WTC11 (cell line): ENCODE data around the gene DNAJC6.

Experiments
- ETV6 ChIP-seq: sonication (generic); formaldehyde crosslinking; IDR thresholded peaks from 2 replicates; pipeline ENCODE4 v1.8.1; 2022; ENCODE audit warnings: mild to moderate bottlenecking, missing genetic modification reagents
- TEAD1 ChIP-seq: sonication (generic); formaldehyde crosslinking; IDR thresholded peaks from 2 replicates; pipeline ENCODE4 v1.8.0; 2022; ENCODE audit warnings: mild to moderate bottlenecking, missing genetic modification reagents
- TF ChIP-seq, protein P1 (sequence below): sonication (generic); formaldehyde crosslinking; IDR thresholded peaks from 2 replicates; pipeline ENCODE4 v1.8.1; 2023; ENCODE audit warnings: mild to moderate bottlenecking, missing genetic modification reagents, moderate library complexity

- TF ChIP-seq, protein P1, sequence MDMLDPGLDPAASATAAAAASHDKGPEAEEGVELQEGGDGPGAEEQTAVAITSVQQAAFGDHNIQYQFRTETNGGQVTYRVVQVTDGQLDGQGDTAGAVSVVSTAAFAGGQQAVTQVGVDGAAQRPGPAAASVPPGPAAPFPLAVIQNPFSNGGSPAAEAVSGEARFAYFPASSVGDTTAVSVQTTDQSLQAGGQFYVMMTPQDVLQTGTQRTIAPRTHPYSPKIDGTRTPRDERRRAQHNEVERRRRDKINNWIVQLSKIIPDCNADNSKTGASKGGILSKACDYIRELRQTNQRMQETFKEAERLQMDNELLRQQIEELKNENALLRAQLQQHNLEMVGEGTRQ (CRISPR knock-in tag): no peak
- TF ChIP-seq TEAD1 (CRISPR knock-in tag) (no peak), ETV6 (no peak)
Observed at GRCh38 chr1:65424573-65424889, 115.2 kb downstream of the DNAJC6 start.
